Ovary (tissue), 3 donors: ENCODE data around the gene FGD2.
A peak's percentile ranks its signal among the peaks of the same experiment; 100 is the strongest.

ENCODE experiments used
- EP300 ChIP-seq: sonication (generic); formaldehyde crosslinking; IDR thresholded peaks from one replicate; pipeline ENCODE4 v1.6.1; 2017; ENCODE audit warnings: antibody characterized with exemption
- POLR2A ChIP-seq: fragments of 450-650 bp; IDR thresholded peaks from one replicate; pipeline ENCODE4 v1.6.1; 2017; ENCODE audit warnings: antibody characterized with exemption, mild to moderate bottlenecking, moderate library complexity
- TF ChIP-seq, protein P1 (sequence below), 3 donors: fragments of 450-650 bp in 2 of 3; fragments of 200-600 bp in 1 of 3; IDR thresholded peaks; one replicate each; pipeline versions ENCODE4 v1.5.1 to v1.8.0; 2016 to 2022; ENCODE audit warnings: antibody characterized with exemption in 3 of 3, mild to moderate bottlenecking in 1 of 3
- donor health status: DM: no; HTN: no; CAD: no.

DNA sequence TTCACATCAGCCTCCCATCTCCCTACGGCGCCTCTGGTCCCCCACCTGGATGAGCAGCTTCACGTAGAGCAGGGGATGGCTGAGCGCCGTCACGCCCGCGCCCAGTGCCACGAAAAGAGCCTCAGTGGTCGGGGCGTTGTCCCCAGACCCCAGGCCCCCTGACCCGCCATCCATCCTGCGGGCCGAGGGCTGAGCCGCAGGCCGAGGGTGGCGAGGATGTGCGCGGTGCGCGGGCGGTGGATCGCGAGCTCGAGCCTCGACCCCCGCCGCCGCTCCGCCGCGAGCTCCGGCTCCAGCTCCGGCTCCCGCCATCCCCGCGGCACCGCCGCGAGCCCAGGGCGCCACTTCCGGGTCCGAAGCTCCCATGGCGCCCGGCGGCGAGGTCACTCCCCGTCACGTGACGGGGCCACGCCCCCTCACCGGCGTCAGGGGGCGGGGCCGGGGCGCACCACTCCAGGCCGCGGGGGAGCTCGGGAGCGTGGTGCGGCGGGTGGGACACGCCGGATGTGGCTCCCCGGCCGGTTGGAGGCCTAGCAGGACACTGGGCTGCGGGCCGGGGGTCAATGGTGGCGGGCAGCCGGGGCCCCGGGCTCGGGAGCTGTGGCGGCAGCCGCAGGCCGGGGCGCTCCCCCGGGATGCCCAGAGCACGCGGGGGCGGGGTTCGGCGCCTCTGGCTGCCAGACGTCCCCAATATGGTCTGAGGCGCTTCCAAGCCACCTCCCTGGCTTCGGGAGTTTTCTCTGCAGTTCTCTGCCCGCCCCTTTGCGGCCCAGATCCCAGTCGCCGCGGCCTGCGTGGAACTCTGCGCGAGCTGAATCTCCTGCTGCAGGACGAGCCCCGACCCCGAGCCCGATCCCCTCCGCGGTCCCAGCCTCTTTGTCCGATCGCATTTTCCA is 19.4 kb upstream of the FGD2 start, which contains the start of gene MTCH1:
- TF ChIP-seq, protein P1, sequence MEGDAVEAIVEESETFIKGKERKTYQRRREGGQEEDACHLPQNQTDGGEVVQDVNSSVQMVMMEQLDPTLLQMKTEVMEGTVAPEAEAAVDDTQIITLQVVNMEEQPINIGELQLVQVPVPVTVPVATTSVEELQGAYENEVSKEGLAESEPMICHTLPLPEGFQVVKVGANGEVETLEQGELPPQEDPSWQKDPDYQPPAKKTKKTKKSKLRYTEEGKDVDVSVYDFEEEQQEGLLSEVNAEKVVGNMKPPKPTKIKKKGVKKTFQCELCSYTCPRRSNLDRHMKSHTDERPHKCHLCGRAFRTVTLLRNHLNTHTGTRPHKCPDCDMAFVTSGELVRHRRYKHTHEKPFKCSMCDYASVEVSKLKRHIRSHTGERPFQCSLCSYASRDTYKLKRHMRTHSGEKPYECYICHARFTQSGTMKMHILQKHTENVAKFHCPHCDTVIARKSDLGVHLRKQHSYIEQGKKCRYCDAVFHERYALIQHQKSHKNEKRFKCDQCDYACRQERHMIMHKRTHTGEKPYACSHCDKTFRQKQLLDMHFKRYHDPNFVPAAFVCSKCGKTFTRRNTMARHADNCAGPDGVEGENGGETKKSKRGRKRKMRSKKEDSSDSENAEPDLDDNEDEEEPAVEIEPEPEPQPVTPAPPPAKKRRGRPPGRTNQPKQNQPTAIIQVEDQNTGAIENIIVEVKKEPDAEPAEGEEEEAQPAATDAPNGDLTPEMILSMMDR (IDR thresholded peaks at IDR 0.05): peak in 1 of 3 donors; percentile 29
- TF ChIP-seq POLR2A (peak; percentile 90), EP300 (no peak)
